WI38 (cell line): ENCODE data around the gene SAMD8.

Experiments
- H3K4me3 ChIP-seq: 2 replicates; pipeline ENCODE4 v1.5.1; 2011; ENCODE audit warnings: low read depth, mild to moderate bottlenecking, control low read depth, low read length
- TF ChIP-seq, protein P1 (sequence below): IDR thresholded peaks from 2 replicates; pipeline ENCODE4 v1.5.1; 2012; ENCODE audit warnings: low read depth, mild to moderate bottlenecking, control low read depth, low read length

The SAMD8 gene

DNA sequence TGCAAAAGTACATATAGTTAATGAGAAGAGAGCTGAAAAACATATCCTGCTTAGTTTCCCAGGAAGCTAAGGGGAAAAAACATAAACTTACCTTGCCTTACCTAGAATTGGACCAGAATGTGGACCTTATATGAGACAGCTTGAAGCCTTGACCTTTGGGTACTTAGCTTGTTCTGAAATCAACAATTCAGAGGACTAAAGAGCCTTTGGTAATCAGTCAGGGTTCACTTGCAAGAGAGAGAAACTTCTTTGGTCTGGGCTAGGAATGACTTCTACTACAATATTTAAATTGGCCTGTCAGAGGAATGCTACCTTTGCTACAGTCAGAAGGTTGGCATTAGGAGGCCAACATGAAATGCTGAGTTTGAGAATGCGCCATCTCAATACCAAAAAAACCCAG, 24.9 kb downstream of the SAMD8 start:
- H3K4me3 ChIP-seq = no peak overlapping the region
- TF ChIP-seq, protein P1, sequence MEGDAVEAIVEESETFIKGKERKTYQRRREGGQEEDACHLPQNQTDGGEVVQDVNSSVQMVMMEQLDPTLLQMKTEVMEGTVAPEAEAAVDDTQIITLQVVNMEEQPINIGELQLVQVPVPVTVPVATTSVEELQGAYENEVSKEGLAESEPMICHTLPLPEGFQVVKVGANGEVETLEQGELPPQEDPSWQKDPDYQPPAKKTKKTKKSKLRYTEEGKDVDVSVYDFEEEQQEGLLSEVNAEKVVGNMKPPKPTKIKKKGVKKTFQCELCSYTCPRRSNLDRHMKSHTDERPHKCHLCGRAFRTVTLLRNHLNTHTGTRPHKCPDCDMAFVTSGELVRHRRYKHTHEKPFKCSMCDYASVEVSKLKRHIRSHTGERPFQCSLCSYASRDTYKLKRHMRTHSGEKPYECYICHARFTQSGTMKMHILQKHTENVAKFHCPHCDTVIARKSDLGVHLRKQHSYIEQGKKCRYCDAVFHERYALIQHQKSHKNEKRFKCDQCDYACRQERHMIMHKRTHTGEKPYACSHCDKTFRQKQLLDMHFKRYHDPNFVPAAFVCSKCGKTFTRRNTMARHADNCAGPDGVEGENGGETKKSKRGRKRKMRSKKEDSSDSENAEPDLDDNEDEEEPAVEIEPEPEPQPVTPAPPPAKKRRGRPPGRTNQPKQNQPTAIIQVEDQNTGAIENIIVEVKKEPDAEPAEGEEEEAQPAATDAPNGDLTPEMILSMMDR = no peak

DNA sequence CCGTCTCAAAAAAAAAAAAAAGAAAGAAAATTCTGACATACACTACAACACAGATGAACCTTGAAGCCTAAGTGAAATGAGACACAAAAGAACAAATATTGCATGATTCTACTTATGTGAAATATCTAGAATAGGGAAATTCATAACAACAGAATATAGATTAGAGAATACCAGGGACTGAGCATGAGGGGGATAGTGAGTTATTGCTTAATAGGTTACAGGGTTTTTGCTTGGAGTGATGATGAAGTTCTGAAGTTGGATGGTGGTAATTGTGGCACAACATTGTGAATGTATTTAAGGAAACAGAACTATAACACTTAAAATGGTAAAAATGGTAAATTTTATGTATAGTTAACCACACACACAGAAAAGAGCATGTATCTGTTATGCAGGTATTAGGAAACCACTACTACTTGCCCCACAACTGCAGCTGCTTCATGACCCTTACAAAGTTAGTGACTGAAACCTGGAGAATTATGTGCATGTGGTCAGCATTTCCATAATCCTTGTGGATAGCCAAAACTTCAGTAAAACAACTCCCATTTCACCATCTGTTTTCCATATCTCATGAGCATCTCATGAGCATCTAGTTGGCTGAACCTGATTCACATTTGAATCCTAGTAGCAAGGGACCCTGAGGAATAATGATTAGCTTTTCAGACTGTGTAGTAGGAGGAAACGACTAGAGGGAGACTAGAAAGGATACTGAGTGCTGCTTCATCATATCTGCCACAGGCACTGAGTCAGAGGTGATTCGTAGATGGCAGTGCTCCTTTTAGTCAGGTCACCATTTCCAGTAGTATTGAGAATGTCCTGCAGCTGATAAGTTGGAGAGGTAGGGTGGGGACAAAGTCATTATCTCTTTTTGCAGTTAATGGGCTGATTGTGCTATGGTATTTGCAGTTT, 26.3 kb downstream of the SAMD8 start:
- TF ChIP-seq, protein P1 = no peak
- H3K4me3 ChIP-seq = no peak overlapping the region

DNA sequence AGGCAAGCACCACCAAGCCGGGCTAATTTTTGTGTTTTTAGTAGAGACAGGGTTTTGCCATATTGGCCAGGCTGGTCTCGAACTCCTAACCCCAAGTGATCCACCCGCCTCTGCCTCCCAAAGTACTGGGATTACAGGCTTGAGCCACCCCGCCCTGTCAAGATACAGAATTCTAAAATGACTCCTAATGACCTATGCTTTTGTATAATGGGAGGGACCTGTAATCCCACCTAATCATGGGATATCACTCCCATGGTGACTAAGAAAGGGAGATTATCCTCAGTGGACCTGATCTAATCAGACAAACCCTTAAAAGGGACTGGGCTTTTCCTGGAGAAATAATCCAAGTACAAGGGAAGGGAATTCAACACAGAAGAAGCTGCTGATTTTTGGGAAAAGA, 28.8 kb downstream of the SAMD8 start:
- TF ChIP-seq, protein P1 = no peak

DNA sequence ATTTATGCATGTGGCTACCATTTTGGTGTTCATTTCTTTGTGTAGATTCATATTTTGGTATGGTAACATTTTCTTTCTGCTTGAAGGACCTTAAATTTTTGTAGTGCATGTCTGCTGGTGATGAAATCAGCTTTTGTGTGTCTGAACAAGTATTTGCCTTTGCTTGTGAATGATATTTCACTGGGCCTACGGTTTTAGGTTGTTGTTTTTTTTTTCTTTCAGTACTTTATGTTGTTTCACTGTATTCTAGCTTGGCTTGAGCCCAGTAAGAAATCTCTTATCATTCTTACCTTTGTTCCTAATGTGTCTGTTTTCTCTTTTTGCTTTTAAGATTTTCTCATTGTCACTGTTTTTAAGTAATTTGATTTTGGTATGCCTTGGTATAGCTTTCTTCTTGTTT, 31.9 kb downstream of the SAMD8 start:
- H3K4me3 ChIP-seq = no peak overlapping the region
- TF ChIP-seq, protein P1 = no peak

More for the DNA sequence above, 28.8 kb downstream of the SAMD8 start:
- H3K4me3 ChIP-seq = no peak overlapping the region

DNA sequence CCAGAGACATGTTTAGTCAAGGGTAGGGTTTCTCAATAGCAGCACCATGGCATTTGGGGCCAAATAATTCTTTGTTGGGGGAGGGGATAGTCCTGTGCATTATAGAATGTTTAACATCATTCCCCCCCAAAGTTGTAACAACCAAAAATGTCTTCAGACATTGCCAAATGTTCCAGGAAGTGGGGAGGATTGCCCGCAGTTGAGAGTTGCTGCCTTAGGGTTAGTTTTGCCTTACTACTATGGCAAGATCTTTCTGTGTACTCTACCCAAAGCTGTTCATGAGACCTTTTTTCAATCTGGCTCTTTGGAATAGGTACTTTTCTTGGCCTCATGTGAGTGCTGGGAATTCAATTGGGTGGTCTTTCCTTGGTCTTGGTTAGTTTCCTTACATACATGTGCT, 34.1 kb downstream of the SAMD8 start:
- TF ChIP-seq, protein P1 = no peak

DNA sequence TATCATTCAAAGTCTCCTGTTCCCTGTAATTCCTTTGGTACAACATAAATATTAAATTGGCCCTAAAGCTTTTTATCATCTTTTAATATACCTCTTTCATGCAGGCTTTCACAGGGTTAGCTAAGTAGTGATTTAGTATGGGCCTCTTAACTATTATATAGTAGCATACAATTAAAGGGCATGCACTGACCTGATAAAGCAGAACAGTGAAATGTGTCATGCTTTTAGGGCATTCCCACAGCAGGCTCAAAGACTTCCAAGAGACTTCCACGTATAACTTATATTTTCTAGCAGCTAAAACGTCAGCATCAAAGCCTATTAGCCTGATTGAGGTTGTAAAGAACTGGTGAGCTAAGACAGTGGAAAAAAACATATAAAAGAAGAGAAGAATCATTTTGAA, 35.3 kb downstream of the SAMD8 start:
- H3K4me3 ChIP-seq = no peak overlapping the region
- TF ChIP-seq, protein P1 = no peak

More for the DNA sequence above, 34.1 kb downstream of the SAMD8 start:
- no peak overlapping the region for H3K4me3 ChIP-seq

DNA sequence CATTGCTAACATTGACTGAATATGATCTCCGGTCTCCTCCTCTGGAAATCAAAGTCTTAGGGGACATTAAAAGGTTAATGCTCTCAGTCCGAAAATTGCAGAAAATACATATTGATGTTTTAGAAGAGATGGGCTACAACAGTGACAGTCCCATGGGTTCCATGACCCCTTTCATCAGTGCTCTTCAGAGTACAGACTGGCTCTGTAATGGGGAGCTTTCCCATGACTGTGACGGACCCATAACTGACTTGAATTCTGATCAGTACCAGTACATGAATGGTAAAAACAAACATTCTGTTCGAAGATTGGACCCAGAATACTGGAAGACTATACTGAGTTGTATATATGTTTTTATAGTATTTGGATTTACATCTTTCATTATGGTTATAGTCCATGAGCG, 39.2 kb downstream of the SAMD8 start:
- H3K4me3 ChIP-seq = no peak overlapping the region
- TF ChIP-seq, protein P1 = no peak
